Measurements from ENCODE around the gene EGLN3. TPM values are rescaled to one million over a fixed set of nuclear protein-coding genes. Genes with fewer than 3 reads are reported as not detected.
A peak's percentile ranks its signal among the peaks of the same experiment; 100 is the strongest.
"Not testable (repeated sequence)": the region's sequence is repeated elsewhere in the genome, so short reads cannot be mapped to it uniquely, and the experiment has no call there.

Gene EGLN3
- total RNA-seq, 2 donors from 2014 or later = 10.3 to 16.9 TPM

DNA sequence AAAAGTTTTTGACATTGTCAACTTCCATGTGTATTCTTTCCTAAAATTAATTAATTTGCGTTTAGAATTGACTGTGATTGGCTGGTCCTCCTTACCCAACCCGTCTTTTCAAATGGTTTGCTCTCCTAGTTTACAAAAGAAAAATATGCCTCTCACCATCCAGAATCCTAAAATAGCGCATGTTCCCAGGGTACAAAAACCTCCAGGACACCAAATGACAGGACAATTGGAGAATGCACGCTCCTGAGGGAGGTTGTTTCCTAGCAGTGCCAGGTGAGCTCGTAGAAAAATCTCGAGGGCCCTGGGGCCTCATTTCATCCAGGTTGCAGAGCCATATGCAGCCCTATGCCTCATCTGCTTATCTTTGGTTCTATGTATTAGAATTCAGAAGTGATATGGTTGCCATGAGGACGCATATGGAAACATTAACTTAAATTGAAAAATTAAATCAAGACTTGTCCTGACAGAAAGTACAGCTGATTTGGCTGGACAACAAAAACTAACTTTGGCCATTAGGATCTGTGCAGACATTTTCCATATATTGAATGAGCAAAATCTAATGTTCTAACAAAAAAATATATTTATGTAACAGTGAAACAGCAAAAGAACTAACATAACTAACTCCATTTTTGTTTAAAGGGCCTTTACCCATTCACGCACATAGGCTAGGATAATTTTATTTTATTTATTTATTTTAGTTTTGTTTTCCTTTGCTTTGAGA is 28.2 kb upstream of the EGLN3 start:
- no peaks in the 10 kb centered on the region for H3K9me3 ChIP-seq (ENCODE audit: control insufficient read depth, low read length, poor library complexity, severe bottlenecking)
- no peaks in the 10 kb centered on the region for H3K27me3 Mint-ChIP-seq
- DNase-seq (no peak), ATAC-seq (no peak)
- H3K4me3 Mint-ChIP-seq = no peak overlapping the region
- peaks cover 5% of the 10 kb centered on the region for H3K4me1 Mint-ChIP-seq
- no peak overlapping the region for H3K27ac Mint-ChIP-seq
- H3K36me3 Mint-ChIP-seq (ENCODE audit: low read depth) = no peaks in the 10 kb centered on the region

DNA sequence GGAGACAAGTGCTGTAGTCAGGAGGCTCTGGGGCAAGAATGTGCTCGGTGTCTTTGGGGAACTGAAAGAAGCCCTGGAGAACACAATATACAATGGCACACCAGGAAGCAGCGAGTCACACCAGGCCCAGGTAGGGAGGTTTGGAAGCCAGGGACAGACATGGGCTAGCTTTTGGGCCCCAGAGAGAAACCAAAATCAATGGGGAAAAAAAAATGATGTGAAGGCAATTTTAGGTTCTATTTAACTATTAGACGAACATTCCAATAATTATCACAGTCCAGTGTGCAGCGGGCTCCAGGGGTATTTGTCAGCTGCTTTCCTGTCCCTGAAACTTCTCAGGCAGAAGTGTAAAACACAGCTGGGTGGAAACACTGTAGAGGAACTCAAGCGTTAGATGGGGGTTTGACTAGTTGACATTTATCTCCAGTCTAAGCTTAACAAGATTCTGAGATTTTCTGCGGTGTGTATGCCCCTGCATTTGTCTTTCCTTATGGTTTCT is 21.8 kb upstream of the EGLN3 start:
- ATAC-seq (no peak), DNase-seq (no peak)
- no peaks in the 10 kb centered on the region for H3K9me3 ChIP-seq (ENCODE audit: control insufficient read depth, low read length, poor library complexity, severe bottlenecking)
- Mint-ChIP-seq H3K4me1 (no peaks in the 10 kb centered on the region), H3K4me3 (no peak overlapping the region), H3K27ac (no peak overlapping the region), H3K36me3 (ENCODE audit: low read depth) (no peaks in the 10 kb centered on the region), H3K27me3 (no peaks in the 10 kb centered on the region)

DNA sequence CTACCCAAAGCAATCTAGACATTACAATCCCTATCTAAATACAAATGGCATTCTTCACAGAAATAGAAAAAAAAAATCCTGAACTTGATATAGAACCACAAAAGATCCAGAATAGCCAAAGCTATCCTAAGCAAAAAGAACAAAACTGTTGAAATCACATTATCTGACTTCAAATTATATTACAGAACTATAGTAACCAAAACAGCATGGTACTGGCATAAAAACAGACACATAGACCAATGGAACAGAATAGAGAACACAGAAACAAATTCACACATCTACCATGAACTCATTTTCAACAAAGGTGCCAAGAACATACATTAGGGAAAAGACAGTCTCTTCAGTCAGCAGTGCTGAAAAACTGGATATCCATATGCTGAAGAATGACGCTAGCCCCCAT is 19.0 kb upstream of the EGLN3 start:
- not testable (repeated sequence) for H3K9me3 ChIP-seq (ENCODE audit: control insufficient read depth, low read length, poor library complexity, severe bottlenecking); H3K27ac Mint-ChIP-seq; H3K36me3 Mint-ChIP-seq (ENCODE audit: low read depth); H3K4me1 Mint-ChIP-seq; H3K27me3 Mint-ChIP-seq; H3K4me3 Mint-ChIP-seq; ATAC-seq; DNase-seq

DNA sequence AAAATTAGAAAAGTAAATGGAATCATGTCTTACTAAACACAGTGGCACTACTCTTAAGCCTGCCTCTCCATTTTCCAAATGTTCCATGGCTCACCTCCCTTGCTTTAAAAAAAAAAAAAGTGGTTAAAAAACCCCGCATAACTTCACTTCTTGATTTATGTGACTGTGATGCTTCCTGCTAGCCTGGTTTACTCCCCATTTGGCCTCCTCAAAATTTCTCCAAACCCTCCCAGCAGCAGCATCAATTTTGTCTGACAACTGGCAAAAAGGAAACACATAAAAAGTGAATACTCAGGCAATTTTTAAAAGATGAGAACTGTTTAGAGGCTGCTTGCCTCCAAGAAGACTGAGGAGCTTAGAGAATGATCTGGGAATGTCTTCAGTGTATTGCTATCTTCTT is 17.8 kb upstream of the EGLN3 start:
- no peak overlapping the region for H3K4me3 Mint-ChIP-seq
- ATAC-seq (no peak), DNase-seq (no peak)
- H3K4me1 Mint-ChIP-seq = peaks cover 2% of the 10 kb centered on the region
- no peaks in the 10 kb centered on the region for H3K27me3 Mint-ChIP-seq
- no peaks in the 10 kb centered on the region for H3K36me3 Mint-ChIP-seq (ENCODE audit: low read depth)
- no peaks in the 10 kb centered on the region for H3K9me3 ChIP-seq (ENCODE audit: control insufficient read depth, low read length, poor library complexity, severe bottlenecking)
- H3K27ac Mint-ChIP-seq = peak overlapping the region; percentile 16

DNA sequence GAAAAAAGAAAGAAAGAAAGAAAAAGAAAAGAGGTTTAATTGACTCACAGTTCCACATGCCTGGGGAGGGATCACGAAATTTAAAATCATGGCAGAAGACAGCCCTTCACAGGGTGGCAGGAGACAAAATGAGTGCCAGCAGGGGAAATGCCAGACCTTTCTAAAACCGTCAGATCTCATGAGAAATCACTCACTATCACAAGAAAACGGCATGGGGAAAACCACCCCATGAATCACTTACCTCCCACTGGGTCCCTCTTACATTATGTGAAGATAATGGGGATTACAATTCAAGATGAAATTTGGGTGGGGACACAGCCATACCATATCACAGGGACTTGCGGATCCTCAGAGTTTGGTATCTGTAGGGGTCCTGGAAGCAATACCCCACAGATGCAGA is 16.3 kb upstream of the EGLN3 start:
- no peak for ATAC-seq

DNA sequence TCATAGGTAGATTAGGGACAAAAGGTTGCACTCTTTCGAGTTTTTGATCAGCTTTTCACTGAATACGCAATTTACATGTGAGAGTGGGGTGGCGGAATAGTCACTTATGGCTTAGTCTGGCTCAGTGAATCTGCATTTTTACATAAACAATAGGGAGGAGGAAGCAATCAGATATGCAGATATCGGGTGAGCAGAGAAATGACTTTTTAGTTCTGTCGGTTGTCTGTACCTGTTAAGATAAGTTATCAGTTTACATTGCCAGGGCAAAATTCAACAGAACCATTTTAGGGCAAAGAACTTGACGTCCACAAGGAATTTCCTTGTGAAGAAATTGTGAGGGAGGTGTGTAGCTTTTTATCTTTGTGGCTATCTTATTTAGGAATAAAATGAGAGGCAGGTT is 15.4 kb upstream of the EGLN3 start:
- H3K9me3 ChIP-seq (ENCODE audit: control insufficient read depth, low read length, poor library complexity, severe bottlenecking) = no peaks in the 10 kb centered on the region
- DNase-seq (no peak), ATAC-seq (no peak)
- Mint-ChIP-seq H3K4me3 (no peak overlapping the region), H3K27ac (no peak overlapping the region), H3K4me1 (peaks cover 2% of the 10 kb centered on the region), H3K36me3 (ENCODE audit: low read depth) (no peaks in the 10 kb centered on the region), H3K27me3 (no peaks in the 10 kb centered on the region)

More for the DNA sequence above, 16.3 kb upstream of the EGLN3 start:
- Mint-ChIP-seq H3K36me3 (ENCODE audit: low read depth) (no peaks in the 10 kb centered on the region), H3K27ac (no peak overlapping the region), H3K27me3 (no peaks in the 10 kb centered on the region), H3K4me3 (no peak overlapping the region), H3K4me1 (peaks cover 2% of the 10 kb centered on the region)
- DNase-seq = no peak
- H3K9me3 ChIP-seq (ENCODE audit: control insufficient read depth, low read length, poor library complexity, severe bottlenecking) = no peaks in the 10 kb centered on the region

DNA sequence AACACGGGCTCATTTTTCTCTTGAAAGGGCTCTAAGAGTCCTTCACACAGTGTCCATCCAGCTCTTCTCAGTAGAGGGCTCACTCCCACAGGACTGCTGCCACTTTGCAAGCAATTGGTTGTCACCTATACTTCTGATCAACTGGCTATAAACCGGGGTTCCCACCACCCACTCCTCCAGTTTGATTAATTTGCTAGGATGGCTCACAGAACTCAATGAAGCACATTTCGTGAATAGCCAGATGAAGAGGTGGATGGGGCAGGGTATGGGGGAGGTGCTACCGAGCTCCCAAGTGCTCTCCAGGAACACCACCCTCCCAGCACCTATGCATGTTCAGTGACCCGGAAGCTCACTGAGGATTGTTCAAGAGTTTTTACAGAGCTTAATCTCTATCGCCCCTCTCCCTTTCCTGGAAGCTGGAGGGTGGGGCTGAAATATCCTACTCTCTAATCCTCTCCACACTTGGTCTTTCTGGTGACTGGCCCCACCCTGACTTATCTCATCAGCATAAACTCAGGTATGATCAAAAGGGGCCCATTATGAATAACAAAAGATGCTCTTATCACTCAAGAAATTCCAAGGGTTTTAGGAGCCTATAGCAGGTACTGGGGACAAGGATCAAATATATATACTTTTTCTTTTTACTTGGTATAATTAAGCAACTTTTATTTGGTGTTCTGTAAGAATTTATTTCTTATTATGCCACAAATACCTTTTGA is 13.9 kb upstream of the EGLN3 start:
- H3K36me3 Mint-ChIP-seq (ENCODE audit: low read depth) = peaks cover 2% of the 10 kb centered on the region
- ATAC-seq = no peak
- peaks cover 9% of the 10 kb centered on the region for H3K4me1 Mint-ChIP-seq
- H3K9me3 ChIP-seq (ENCODE audit: control insufficient read depth, low read length, poor library complexity, severe bottlenecking) = no peaks in the 10 kb centered on the region
- H3K4me3 Mint-ChIP-seq = no peak overlapping the region
- no peak for DNase-seq
- no peaks in the 10 kb centered on the region for H3K27me3 Mint-ChIP-seq
- no peak overlapping the region for H3K27ac Mint-ChIP-seq

DNA sequence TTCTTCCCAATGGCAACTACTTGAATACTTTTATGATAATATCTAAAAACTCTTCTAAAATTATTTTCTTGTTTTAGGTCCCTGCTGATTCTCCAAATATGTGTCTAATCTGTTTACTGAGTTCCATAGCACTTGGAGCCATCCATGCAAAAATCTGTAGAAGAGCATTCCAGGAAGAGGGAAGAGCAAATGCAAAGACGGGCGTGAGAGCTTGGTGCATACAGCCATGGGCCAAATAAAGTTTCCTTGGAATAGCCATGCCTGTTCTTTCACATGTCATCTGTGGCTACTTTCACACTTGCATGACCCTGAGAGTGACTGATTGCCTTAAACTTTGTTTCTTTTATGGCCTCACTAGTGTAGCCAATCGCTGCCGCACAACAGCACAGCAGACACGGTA is 13.0 kb upstream of the EGLN3 start:
- H3K9me3 ChIP-seq (ENCODE audit: control insufficient read depth, low read length, poor library complexity, severe bottlenecking) = no peaks in the 10 kb centered on the region

DNA sequence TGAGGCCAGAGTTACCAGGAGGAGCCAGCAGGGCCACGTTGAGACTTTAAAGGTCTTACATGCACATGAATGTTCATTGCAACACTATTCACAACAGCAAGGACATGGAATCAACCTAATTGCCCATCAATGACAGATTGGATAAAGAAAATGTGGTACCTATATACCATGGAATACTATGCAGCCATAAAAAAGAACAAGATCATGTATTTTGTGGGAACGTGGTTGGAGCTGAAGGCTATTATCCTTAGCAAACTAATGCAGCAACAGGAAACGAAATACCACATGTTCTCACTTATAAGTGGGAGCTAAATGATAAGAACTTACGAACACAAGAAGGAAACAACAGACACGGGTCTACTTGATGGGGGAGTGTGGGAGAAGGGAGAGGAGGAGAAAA is 11.6 kb upstream of the EGLN3 start:
- H3K4me1 Mint-ChIP-seq = peaks cover 12% of the 10 kb centered on the region
- H3K27me3 Mint-ChIP-seq; H3K27ac Mint-ChIP-seq; H3K36me3 Mint-ChIP-seq (ENCODE audit: low read depth); H3K9me3 ChIP-seq (ENCODE audit: control insufficient read depth, low read length, poor library complexity, severe bottlenecking); H3K4me3 Mint-ChIP-seq; DNase-seq; ATAC-seq: not testable (repeated sequence)

More for the DNA sequence above, 13.0 kb upstream of the EGLN3 start:
- DNase-seq = no peak
- no peak overlapping the region for H3K27ac Mint-ChIP-seq
- H3K36me3 Mint-ChIP-seq (ENCODE audit: low read depth) = peaks cover 2% of the 10 kb centered on the region
- H3K4me1 Mint-ChIP-seq = peaks cover 12% of the 10 kb centered on the region
- H3K27me3 Mint-ChIP-seq = no peaks in the 10 kb centered on the region
- no peak for ATAC-seq
- no peak overlapping the region for H3K4me3 Mint-ChIP-seq

DNA sequence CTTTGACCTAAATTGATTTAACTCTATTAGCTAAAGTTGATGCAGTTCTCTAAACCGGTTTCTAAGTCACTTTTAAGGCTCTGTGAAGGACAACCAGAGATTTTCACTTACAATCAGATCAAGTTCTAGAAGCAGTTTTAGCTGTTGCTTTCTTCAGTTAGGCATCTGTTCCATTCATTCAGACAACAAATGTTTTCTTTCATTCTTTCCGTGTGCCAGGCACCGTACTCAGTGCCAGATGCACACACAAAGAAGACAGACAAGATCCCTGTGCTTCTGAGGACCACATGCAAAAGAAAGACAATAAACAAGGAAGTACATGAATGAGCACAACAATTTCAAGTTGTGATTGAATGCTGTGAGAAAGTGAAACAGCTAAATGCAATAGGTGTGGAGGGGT is 11.1 kb upstream of the EGLN3 start:
- H3K9me3 ChIP-seq (ENCODE audit: control insufficient read depth, low read length, poor library complexity, severe bottlenecking) = no peaks in the 10 kb centered on the region
- H3K36me3 Mint-ChIP-seq (ENCODE audit: low read depth) = peaks cover 2% of the 10 kb centered on the region
- no peak for ATAC-seq
- no peak overlapping the region for H3K27ac Mint-ChIP-seq
- H3K4me3 Mint-ChIP-seq = no peak overlapping the region
- no peaks in the 10 kb centered on the region for H3K27me3 Mint-ChIP-seq
- peaks cover 12% of the 10 kb centered on the region for H3K4me1 Mint-ChIP-seq
- no peak for DNase-seq

DNA sequence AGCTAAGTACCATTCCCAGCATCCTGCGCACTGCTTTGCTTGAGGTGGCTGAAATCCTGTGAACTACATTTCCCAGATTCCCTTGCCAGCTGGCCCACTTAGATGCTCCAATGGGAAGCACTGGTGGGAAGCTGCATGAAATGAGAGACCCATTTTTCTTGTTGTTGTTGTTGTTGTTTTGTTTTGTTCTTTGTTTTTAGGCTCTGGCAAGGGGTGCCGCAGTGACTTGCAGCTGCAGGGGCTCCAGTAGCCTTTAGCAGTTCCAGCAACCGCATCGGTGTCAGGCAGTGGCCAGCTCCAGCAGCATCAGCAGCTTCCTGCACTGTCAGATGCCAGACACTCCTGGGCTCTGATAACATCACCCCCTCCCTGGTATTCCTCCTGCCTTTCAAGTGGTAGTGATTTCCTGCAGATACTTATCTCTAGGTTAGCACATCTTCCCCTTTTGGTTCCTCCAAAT is 8.8 kb upstream of the EGLN3 start:
- Mint-ChIP-seq H3K36me3 (ENCODE audit: low read depth) (peaks cover 2% of the 10 kb centered on the region), H3K4me3 (peak overlapping the region; percentile 33), H3K27ac (no peak overlapping the region), H3K27me3 (peaks cover 5% of the 10 kb centered on the region), H3K4me1 (peaks cover 12% of the 10 kb centered on the region)
- H3K9me3 ChIP-seq (ENCODE audit: control insufficient read depth, low read length, poor library complexity, severe bottlenecking) = no peaks in the 10 kb centered on the region
- no peak for ATAC-seq
- no peak for DNase-seq

DNA sequence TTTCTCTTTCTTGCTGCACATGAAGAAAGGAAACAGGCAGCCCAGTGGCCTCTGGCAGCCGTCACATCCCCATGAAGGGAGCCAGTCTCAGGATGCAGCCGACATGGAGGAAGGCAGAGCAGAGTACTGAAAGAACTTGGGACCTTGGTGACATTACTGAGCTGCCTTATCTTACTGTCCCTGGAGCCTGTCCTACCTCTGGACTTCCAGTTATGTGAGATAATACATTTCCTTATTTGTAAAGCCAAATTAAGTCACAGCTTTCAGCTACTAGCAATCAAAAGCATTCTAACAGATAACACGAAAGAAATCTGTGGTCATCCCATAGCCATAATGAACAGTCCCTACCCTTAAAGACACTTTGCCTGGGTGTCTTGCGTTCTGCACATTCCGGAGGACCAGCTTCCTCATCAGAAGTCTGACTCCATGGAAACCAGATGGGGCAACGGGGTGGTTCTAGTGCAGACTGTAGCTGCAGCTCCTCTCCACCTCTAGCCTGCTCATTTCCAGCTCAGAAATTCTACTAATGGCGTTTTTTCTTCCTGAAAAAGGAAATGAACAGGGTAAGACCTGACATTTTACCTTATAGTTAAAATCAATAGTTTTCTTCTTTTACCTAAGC is 7.8 kb upstream of the EGLN3 start:
- no peak for DNase-seq
- no peak overlapping the region for H3K4me3 Mint-ChIP-seq
- peaks cover 5% of the 10 kb centered on the region for H3K27me3 Mint-ChIP-seq
- no peaks in the 10 kb centered on the region for H3K9me3 ChIP-seq (ENCODE audit: control insufficient read depth, low read length, poor library complexity, severe bottlenecking)
- H3K36me3 Mint-ChIP-seq (ENCODE audit: low read depth) = peaks cover 2% of the 10 kb centered on the region
- no peak for ATAC-seq
- H3K27ac Mint-ChIP-seq = no peak overlapping the region
- H3K4me1 Mint-ChIP-seq = peaks cover 9% of the 10 kb centered on the region

DNA sequence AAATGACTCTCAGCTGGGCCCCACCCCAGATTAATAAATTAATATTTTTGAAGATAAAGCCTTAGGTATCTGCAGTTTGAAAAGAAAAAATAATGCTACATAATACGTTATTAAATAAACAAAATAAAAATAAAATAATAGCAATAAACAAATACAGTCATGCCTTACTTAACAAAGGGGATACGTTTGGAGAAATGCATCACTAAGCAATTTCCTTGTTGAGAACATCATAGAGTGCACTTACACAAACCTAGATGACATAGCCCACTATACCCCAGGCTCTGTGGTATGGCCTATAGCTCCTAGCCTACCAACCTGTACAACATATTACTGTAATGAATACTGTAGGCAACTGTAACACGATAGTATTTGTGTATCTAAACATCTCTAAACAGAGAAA is 7.1 kb upstream of the EGLN3 start:
- H3K27me3 Mint-ChIP-seq = peaks cover 6% of the 10 kb centered on the region

More for the DNA sequence above, 7.1 kb upstream of the EGLN3 start:
- no peaks in the 10 kb centered on the region for H3K9me3 ChIP-seq (ENCODE audit: control insufficient read depth, low read length, poor library complexity, severe bottlenecking)
- peaks cover 9% of the 10 kb centered on the region for H3K4me1 Mint-ChIP-seq
- DNase-seq = no peak
- no peak overlapping the region for H3K27ac Mint-ChIP-seq
- no peak for ATAC-seq
- peaks cover 2% of the 10 kb centered on the region for H3K36me3 Mint-ChIP-seq (ENCODE audit: low read depth)
- no peak overlapping the region for H3K4me3 Mint-ChIP-seq
